HCT116 (cell line): ENCODE measurements around the gene DCD. TPM values are rescaled to one million over a fixed set of nuclear protein-coding genes. Genes with fewer than 3 reads are reported as not detected.

Source experiments
- ATAC-seq: fragments of 200-7000 bp; cut with Tn5 transposase; 2 replicates; pipeline ENCODE4 v1.9.1; 2020; ENCODE audit warnings: mild to moderate bottlenecking, moderate library complexity
- BruUV-seq: library from RNA; stranded (reverse); fragments of 400-500 nt; replicated peaks from 2 replicates; lab custom pipeline; 2021; lab: Mats Ljungman, UMichigan
- CTCF ChIA-PET: fragments of 300-600 bp; sonication (Branson Sonifier 250); formaldehyde crosslinking; loops from one replicate; lab custom pipeline; 2021; ENCODE audit warnings: antibody characterized with exemption; lab: Charles Lee
- POLR2A ChIA-PET: fragments of 300-600, 350-600 bp; sonication (Branson Sonifier 250); formaldehyde crosslinking; loops from one replicate; lab custom pipeline; 2021; ENCODE audit warnings: antibody characterized with exemption; lab: Charles Lee
- RAD21 ChIA-PET, 2 experiments: fragments of 300-600 bp; sonication (Branson Sonifier 250); formaldehyde crosslinking; loops; one replicate each; lab custom pipeline; 2023; ENCODE audit warnings: low total read pairs in 2 of 2; ENCODE audit not compliant: uncharacterized antibody in 2 of 2, unreplicated experiment in 2 of 2, low non-redundant PET in 1 of 2; lab: Charles Lee
- DNase-seq: peaks from one replicate; pipeline ENCODE4 v3.0.0-alpha.2; 2010; ENCODE audit warnings: low read depth, low spot score
- H2AFZ ChIP-seq: fragments of 200-600 bp; shearing (Covaris generic), sonication (generic); 2 replicates; pipeline ENCODE4 v1.6.1; 2017; ENCODE audit warnings: low read depth, mixed run types, mixed read lengths, antibody characterized with exemption, low read length; ENCODE audit not compliant: poor library complexity, severe bottlenecking
- H3K27ac ChIP-seq: 2 replicates; pipeline ENCODE4 v1.5.1; 2012; ENCODE audit warnings: low read depth, low read length
- H3K27me3 ChIP-seq: fragments of 200-600 bp; sonication (generic); 2 replicates; pipeline ENCODE4 v1.6.1; 2016; ENCODE audit warnings: mixed run types, low read length, mixed read lengths; ENCODE audit not compliant: insufficient read depth
- H3K36me3 ChIP-seq, 2 experiments: fragments of 200-500 bp in 1 of 2; fragments of 200-600 bp in 1 of 2; sonication (Bioruptor generic) in 1 of 2; sonication (generic) in 1 of 2; 2 replicates each; pipeline versions ENCODE4 v1.5.1 to v1.6.1; 2014 to 2016; ENCODE audit warnings: low read length in 2 of 2, inconsistent platforms in 1 of 2, mixed read lengths in 1 of 2, mixed run types in 1 of 2; ENCODE audit not compliant: insufficient read depth in 2 of 2, control insufficient read depth in 1 of 2
- H3K4me1 ChIP-seq, 2 experiments: fragments of 200-600 bp in 1 of 2; sonication (generic) in 1 of 2; 2 replicates each; pipeline versions ENCODE4 v1.5.1 to v1.6.1; 2012 to 2017; ENCODE audit warnings: low read length in 2 of 2, inconsistent platforms in 1 of 2, mild to moderate bottlenecking in 1 of 2, mixed read lengths in 1 of 2, mixed run types in 1 of 2, moderate library complexity in 1 of 2; ENCODE audit not compliant: insufficient read depth in 2 of 2, control insufficient read depth in 1 of 2
- H3K4me2 ChIP-seq: fragments of 200-600 bp; sonication (generic); 2 replicates; pipeline ENCODE4 v1.6.1; 2017; ENCODE audit warnings: mixed run types, low read length, mixed read lengths
- H3K4me3 ChIP-seq, 2 experiments: fragments of 200-600 bp in 1 of 2; sonication (generic) in 1 of 2; replicated peaks in 1 of 2; 2 replicates each; pipeline ENCODE4 v1.5.1; 2011 to 2016; ENCODE audit warnings: low read length in 2 of 2, control low read depth in 1 of 2, low read depth in 1 of 2, mild to moderate bottlenecking in 1 of 2, mixed read lengths in 1 of 2, mixed run types in 1 of 2
- H3K79me2 ChIP-seq: fragments of 200-600 bp; sonication (generic); 2 replicates; pipeline ENCODE4 v1.6.1; 2017; ENCODE audit warnings: mild to moderate bottlenecking, mixed run types, low read length, moderate library complexity, mixed read lengths; ENCODE audit not compliant: insufficient read depth
- H3K9ac ChIP-seq: fragments of 200-600 bp; sonication (generic); 2 replicates; pipeline ENCODE4 v1.6.1; 2016; ENCODE audit warnings: low read length, mixed read lengths
- H3K9me2 ChIP-seq: fragments of 200-600 bp; sonication (generic), shearing (Covaris generic); 2 replicates; pipeline ENCODE4 v1.6.1; 2017; ENCODE audit warnings: mixed run types, mild to moderate bottlenecking, moderate library complexity; ENCODE audit not compliant: insufficient read depth
- H3K9me3 ChIP-seq, 2 experiments: fragments of 200-500 bp in 1 of 2; fragments of 200-600 bp in 1 of 2; sonication (Bioruptor generic) in 1 of 2; sonication (generic) in 1 of 2; 2 replicates each; pipeline ENCODE4 v1.6.1; 2014 to 2017; ENCODE audit warnings: low read length in 2 of 2, mixed read lengths in 2 of 2, inconsistent platforms in 1 of 2, low read depth in 1 of 2, mild to moderate bottlenecking in 1 of 2, mixed run types in 1 of 2, moderate library complexity in 1 of 2; ENCODE audit not compliant: control insufficient read depth in 1 of 2, insufficient read depth in 1 of 2
- H4K20me1 ChIP-seq: fragments of 200-600 bp; sonication (generic), shearing (Covaris generic); 2 replicates; pipeline ENCODE4 v1.6.1; 2017; ENCODE audit warnings: mixed run types, mild to moderate bottlenecking, moderate library complexity; ENCODE audit not compliant: insufficient read depth
- EZH2 ChIP-seq: fragments of 200-600 bp; sonication (generic); IDR thresholded peaks from 2 replicates; pipeline ENCODE4 v1.6.1; 2017; ENCODE audit warnings: antibody characterized with exemption, mixed run types
- intact Hi-C: fragments of 100-400 bp; cut with micrococcal nuclease; formaldehyde crosslinking; loops from 2 replicates; pipeline ENCODE4 v1.10.0; 2022
- total RNA-seq: library from RNA; stranded (reverse); gene quantifications from one replicate; pipeline ENCODE4 v1.2.1, GENCODE V29; 2021; ENCODE audit not compliant: unreplicated experiment
- TF ChIP-seq, protein P1 (sequence below): IDR thresholded peaks from 2 replicates; pipeline ENCODE4 v1.6.1; 2012; ENCODE audit warnings: low read depth

DCD gene
- total RNA-seq, 1 experiment from 2014 or later: not detected

DNA sequence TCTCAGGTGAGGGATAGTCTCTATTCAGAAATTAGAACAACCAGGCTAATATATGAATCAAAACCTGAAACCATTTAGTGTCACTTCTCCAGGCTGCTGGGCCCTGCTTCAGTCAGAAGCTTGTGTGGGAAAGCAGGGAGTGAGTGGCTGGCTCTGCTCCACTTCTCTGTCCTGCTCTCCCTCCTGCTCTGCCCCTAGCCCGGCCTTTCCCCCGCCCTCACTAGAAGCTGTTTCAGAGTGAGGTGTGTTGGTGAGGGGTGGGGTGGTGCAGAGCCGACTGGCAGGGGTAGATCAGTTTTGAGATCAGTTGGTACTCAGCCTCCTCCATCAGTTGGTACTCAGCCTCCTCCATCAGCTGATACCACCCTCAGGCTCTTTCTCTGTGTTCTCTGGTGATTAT is 52.7 kb downstream of the DCD start:
- BruUV-seq: no TSS peak
- TF ChIP-seq, protein P1, sequence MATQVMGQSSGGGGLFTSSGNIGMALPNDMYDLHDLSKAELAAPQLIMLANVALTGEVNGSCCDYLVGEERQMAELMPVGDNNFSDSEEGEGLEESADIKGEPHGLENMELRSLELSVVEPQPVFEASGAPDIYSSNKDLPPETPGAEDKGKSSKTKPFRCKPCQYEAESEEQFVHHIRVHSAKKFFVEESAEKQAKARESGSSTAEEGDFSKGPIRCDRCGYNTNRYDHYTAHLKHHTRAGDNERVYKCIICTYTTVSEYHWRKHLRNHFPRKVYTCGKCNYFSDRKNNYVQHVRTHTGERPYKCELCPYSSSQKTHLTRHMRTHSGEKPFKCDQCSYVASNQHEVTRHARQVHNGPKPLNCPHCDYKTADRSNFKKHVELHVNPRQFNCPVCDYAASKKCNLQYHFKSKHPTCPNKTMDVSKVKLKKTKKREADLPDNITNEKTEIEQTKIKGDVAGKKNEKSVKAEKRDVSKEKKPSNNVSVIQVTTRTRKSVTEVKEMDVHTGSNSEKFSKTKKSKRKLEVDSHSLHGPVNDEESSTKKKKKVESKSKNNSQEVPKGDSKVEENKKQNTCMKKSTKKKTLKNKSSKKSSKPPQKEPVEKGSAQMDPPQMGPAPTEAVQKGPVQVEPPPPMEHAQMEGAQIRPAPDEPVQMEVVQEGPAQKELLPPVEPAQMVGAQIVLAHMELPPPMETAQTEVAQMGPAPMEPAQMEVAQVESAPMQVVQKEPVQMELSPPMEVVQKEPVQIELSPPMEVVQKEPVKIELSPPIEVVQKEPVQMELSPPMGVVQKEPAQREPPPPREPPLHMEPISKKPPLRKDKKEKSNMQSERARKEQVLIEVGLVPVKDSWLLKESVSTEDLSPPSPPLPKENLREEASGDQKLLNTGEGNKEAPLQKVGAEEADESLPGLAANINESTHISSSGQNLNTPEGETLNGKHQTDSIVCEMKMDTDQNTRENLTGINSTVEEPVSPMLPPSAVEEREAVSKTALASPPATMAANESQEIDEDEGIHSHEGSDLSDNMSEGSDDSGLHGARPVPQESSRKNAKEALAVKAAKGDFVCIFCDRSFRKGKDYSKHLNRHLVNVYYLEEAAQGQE: no peak
- no peak for TF ChIP-seq EZH2
- TF ChIP-seq, all 23 proteins: peak for 0
- DNase-seq: no peak
- Histone ChIP-seq H3K79me2 (no peaks in the 10 kb centered on the region), H3K36me3 (no peaks in the 10 kb centered on the region), H4K20me1 (no peaks in the 10 kb centered on the region), H2AFZ (no peak overlapping the region), H3K27me3 (no peaks in the 10 kb centered on the region; the same call in 1 of the 2 replicates), H3K9me3 (no peaks in the 10 kb centered on the region), H3K9me2 (no peaks in the 10 kb centered on the region), H3K27ac (no peak overlapping the region), H3K4me3 (no peak overlapping the region), H3K9ac (no peak overlapping the region), H3K4me2 (no peak overlapping the region), H3K4me1 (no peaks in the 10 kb centered on the region)
- CTCF ChIA-PET: interaction anchor here (1.0 to 1.9 kb wide), 6 partner anchors 10 to 129 kb away, joined by 3 to 18 read pairs (median 8); no protein-coding TSS in a partner anchor
- intact Hi-C loops: loop anchor here (5.0 kb wide), 1 partner anchor 362 kb away; no protein-coding TSS in a partner anchor
- RAD21 ChIA-PET: interaction anchor here in 1 of 2 experiments (1.4 kb wide), 1 partner anchor 63 kb away, joined by 3 read pairs; no protein-coding TSS in a partner anchor
- ATAC-seq: no peak
- POLR2A ChIA-PET: no interaction called here

Other genes with a start within 250 kb of the DCD start
- 49.7 TPM for gene ITGA5, start 229.1 kb downstream of the DCD start, total RNA-seq
- 229 TPM for gene GTSF1, start 174.8 kb downstream of the DCD start, total RNA-seq
- 1.1 TPM for gene NCKAP1L, start 150.6 kb downstream of the DCD start, total RNA-seq
- 0.52 TPM for gene PDE1B, start 98.8 kb downstream of the DCD start, total RNA-seq
- gene PPP1R1A, start 59.7 kb downstream of the DCD start, total RNA-seq: 0.61 TPM
- not detected for gene LACRT, start 13.5 kb downstream of the DCD start, total RNA-seq
- gene MUCL1, start 206.2 kb upstream of the DCD start, total RNA-seq: not detected